ENCODE results near the gene DAB2IP.
"Not testable (repeated sequence)": the region's sequence is repeated elsewhere in the genome, so short reads cannot be mapped to it uniquely, and the experiment has no call there.

Gene DAB2IP

DNA sequence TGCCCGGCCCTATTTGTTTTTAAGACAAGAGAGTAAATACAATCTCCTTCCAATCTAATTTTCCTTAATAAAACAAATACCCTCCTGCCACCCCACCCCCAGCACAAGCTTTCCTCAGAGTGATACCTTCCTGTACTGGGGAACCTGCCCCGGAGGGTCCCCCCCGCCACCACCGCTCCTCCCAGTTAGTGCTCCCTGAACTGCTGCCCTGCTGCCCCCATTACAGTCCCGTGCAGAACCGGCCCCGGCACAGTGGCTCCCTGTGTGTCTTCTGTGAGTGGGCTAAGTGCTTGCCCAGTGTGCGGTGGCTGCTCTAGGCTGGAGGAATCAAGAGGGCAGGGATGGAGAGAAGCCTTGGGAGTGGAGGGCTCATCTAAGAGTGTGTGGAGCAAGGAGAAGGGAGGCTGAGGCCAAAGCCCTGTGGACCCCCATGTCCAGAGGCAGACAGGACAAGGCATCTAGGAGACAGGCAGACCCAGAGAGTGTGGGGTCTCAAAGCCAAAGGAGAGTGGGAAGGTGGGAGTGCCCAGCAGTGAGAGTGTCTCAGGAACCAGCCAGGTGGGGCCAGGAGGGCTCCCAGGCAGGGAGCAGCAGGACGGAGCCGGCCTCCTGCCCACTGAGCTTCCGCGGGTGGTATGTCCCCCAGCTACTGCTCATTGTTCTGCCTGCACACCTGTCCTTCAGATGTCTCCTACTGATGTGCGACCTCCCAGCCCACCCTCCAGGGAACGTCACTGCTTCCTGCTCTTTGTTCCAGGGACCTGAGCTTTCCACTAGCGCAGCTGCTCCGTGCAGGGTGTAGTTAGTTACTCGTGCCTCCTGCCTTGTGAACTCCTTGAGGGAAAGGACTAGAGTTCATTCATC, 129.0 kb downstream of the DAB2IP start:
- DNase-seq, result no peak

DNA sequence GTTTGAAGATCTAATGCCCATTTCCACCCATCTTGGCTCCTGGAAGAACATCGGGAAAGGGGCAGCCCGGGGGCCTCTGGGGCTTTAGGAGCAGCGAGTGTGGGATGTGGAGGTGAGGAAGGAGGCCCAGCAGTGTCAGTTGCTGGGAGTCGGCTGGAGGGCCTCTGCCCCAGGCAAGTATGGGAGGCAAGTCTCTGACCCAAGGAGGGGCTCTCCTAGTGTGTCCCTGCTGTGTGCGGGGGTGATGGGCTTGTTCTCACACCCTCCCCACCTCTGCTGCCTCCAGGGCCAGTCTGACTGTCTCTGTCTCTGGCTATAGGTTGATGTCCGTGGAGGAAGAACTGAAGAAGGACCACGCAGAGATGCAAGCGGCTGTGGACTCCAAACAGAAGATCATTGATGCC, 129.7 kb downstream of the DAB2IP start:
- no peak for DNase-seq

DNA sequence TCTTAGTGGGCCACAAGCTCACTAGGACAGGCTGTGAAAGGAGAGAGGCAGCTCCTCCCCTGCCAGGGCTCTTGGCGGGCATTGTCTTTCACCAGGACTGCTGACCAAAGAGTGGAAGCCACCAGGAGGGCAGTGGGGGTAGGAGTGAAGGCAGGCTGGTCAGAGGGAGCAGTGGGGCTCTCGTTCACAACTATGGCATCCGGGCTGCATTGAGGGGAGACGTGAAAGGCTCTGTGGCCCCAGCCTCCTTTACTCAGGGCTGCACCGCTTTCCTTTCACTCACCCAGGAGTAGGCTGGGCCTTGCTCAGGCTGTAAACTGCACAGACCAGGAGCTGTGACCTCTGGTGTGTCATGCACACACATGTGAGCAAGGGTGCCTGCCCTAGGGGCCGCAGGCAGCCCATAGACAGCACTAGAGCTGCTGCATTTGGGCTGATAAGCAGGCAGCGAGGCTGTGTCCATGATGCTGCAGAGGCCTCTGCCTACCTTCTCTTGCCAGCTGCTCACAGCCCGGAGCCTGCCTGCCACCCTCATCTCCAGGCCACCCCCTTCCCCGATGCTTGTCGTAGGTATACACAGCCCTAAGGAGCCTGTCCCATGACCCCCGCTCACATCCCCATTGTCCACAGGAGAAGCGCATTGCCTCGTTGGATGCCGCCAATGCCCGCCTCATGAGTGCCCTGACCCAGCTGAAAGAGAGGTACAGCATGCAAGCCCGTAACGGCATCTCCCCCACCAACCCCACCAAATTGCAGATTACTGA, 130.4 kb downstream of the DAB2IP start:
- DNase-seq, result no peak

DNA sequence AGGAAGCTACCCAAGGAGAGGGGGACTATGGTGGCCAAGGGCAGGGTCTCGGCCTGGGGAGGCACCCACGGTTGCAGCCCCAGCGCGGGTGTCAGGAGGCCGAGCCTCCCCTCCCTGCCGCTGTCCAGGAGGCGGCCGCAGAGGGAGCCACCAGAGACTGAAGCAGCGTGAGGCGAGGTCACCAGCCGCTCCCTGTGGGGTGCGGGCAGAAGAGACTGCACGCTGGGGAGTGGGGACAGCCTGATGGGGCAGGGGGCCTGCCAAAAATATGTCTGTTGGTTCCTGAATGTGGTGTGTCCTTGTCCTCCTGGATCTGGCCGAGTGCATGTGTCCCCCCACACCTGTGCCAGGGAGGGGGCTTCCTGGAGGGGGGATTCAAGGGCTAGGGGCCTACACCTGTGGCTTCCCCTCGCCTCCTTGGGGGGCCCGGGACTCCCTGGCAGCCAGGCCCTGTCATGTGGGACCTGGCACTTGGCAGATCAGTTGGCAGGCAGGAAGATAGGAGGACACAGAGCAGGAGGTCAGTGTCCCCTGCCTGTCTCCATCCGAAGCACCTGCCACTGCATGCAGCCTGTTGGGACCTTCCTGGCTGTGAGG, 131.2 kb downstream of the DAB2IP start:
- no peak for DNase-seq

DNA sequence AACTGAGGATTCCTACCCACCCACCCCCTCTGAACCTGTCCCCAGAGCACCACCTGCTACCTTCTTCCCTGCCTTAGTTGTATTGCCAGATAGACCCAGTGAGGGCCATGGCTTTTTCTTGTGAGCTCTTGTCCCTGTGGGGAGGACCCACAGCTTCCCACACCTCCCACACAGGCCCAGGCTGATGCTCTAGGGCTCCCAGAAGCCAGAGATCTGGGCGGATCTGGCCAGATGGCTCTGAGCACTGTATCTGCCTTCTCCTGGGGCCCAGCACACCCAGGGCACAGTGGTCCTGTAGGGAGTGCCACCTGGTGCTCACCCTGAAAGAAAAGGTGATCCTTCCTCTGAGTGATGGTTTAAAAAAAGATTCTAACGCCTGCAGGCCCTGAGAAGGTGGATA, 131.7 kb downstream of the DAB2IP start:
- DNase-seq, result no peak

DNA sequence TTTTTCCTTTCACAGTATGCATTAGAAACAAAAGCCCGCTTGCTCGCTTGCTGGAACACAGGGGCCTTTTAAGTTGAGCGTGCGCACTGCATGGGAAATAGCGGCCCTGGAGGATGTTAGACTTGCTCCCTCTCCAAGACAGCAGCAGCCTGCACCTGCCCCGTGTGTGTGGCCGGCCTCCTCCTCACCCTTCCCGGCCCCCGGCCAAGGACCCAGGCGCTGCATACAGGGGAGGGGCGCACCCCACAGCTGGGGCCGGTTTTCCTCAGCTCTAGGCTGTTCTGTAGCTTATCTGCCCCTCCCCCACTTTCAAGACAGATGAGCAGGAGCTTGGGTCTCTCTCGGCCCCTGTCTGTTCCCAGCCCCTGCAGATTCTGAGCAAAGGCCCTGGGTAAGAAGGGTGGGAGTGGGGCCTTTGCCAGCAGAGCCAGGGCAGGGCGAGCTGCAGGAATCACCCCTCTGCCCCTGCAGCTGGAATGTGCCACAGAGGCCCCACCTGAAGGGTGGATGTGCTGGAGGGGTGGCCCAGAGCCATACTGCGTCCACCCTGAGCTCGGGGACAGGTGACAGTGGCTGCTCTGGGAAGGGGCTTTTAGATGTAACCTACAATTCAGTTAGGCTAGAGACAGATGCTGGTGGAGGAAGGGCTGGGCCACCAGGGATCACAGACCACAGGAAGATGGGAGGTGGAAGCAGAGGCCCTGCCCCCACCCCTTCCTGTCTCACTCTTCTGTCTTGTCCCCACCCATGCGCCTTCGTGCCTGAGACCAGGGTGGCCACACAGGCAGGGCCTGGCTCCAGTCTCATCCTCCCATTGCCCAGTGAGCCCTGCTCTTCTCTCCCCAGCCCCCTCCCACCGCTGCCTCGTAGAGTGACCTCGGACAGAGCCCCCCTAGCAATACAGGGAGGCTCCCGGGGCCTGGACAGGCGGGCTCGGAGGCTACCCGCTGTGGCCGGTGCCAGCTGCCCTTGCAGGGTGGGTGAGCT, 132.4 kb downstream of the DAB2IP start:
- no peak for DNase-seq

DNA sequence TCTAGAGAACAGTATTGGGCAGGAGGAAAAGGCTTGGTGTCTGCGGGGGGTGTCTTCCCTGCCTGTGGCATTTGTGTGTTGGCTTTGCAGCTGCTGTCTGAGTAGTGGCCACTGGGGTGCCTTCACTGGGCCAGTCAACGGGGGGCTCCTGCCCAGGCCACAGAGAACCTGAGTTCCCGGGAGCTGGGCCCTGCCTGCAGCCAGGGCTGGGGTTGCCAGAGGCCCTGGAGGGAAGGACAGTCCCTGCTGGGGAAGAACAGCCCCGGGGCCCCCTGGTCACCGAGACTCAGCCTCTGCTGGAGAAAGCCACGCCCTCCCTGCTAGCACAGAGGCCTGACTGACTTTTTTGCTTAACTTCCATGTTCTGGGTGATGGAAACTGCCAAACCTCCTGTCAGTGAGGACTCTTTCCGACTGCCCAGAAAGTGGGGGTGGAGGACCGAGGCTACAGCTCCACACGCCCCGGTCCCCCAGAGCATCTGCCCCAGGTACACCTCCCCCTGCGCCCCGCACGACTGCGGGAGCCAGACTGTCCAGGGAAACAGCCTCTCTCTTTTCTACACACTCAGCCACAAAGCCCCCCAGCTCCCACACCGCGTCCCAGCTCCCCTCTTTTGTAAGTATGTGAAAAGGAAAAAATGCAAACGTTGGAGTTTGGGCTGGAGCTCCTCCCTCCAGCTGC, 133.4 kb downstream of the DAB2IP start:
- no peak for DNase-seq

DNA sequence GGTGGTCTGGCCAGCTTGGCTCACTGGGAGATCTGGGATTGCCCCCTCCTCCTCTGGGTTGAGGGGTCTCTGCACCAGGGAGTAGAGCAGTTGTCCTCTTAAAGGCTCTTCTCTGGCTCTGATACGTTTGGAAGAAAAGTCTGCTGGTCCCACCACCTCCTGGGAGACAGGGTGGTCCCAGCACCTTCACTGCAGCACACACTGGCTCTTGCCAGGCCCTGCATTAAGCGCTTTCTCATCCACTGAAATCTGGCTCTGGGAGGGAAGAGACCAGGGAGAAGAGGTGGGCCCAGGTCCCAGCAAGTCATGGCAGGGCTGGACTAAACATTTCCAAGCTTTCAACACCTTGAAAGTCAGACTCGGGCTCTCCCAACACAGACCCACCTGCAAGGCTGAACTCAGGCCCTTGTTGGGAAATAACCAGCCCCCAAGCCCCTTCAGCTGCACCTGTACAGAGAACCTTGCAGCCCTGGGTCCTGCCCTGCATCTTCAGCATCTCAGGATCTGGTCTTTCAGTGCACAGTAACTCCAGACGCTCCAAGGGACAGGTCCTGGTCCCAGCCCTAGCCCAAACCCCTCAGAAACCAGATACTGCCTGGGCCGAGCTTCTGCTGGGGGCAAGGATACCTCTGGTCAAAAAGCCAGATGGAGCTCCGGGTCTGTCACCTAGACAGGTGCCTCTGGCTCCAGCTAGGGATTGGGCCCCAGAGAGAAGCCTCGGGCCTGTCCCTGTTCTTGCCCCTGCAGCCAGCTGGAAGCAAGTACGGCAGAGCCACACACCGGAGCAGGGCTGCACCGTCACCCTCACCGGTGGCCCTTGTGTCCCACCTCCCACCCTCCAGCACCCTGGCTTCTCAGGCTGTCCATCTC, 134.5 kb downstream of the DAB2IP start:
- no peak for DNase-seq

DNA sequence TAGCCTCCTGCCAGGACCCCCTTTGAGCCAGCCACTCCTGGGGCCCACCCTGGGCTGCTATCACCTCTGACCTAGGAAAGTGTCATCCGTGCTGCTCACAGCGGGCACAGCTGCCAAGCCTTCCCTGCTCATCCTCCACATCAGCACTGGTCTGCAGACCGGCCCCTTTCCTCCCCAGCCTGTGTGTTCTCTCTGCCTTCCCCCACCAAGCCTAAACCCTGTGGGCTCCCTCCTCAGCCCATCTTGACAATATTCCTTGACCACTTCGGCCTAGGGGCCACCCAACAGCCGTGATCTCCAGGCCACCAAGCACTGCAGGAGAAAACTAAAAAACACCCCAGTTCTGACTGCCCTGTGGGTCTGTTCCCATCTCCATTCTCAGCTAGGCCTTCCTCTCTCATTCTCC, 135.1 kb downstream of the DAB2IP start:
- DNase-seq, result no peak

DNA sequence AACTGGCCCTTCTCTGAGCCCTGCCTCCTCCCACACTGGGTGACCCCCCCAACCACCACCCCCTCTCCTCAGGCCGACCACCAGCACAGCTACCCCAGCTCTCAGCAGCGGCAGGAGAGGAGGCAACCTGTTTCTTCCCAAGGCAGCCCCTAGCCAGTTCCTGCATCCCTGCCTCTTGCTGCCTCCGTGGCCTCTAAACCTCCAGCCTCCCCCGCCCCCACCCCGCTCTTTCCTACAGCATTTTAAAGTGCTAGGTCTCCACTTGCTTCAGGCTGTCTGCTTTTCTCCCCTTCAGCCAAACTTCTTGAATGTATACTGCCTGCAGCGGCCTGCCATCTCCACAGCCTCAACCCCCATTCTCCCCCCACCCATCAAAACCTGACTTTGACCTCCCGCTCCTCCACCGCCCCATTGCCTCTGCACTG, 135.6 kb downstream of the DAB2IP start:
- DNase-seq, result no peak

DNA sequence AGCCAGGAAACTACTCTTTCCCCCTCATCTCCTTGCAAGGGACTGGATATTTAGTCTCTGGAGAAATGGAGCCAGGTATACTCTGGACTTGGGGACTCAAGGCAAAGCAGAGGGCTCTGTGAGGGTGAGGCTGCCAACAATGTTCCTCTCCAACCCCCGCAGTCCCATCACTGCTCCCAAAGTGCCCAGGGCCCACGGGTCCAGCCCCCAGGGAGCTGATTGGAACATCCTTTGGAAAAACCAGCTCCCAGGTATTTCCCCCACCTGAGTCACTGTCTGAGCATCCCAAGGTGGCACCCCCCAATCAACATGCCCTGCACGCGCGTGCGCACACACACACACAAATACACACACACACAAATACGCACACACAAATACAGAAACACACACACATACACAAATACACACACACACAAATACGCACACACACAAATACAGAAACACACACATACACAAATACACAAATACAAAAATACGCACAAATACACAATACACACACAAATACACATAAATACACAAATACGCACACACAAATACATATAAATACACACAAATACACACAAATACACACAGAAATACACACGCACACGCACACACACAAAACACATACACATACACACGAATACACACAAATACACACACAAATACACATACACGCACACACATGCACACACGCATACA, 137.4 kb downstream of the DAB2IP start:
- no peak for DNase-seq

DNA sequence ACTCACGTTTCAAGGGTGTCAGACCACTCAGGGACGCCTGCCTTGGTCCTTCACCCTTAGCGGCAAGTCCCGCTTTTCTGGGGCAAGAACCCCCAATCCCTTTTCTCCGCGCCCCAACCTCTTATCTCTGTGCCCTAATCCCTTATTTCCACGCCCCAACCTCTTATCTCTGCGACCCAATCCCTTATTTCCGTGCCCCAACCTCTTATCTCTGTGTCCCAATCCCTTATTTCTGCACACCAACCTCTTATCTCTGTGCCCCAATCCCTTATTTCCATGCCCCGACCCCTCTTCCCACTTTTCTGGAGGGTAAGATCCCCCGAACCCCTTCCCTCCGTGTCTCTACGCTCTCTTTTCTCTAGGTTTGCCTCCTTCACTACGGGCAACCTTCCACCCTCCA, 139.4 kb downstream of the DAB2IP start:
- DNase-seq, result no peak

DNA sequence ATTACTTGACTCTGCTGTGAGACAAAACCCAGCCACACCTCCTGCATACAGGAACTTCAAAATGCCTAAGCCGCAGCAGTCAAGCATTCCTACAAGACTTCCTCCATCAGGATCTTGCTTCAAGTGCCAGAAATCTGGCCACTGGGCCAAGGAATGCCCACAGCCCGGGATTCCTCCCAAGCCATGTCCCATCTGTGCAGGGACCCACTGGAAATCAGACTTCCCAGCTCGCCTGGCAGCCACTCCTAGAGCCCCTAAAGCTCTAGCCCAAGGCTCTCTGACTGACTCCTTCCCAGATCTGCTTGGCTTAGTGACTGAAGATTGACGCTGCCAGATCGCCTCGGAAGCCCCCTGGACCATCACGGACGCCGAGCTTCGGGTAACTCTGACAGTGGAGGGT, 141.0 kb downstream of the DAB2IP start:
- not testable (repeated sequence) for DNase-seq

DNA sequence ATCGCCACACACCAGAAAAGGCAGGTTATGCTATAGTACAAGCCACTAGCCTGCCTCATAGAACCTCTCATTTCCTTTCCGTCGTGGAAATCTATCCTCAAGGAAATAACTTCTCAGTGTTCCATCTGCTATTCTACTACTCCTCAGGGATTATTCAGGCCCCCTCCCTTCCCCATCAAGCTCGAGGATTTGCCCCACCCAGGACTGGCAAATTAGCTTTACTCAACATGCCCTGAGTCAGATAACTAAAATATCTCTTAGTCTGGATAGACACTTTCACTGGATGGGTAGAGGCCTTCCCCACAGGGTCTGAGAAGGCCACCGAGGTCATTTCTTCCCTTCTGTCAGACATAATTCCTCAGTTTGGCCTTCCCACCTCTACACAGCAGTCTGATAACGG, 142.9 kb downstream of the DAB2IP start:
- not testable (repeated sequence) for DNase-seq

DNA sequence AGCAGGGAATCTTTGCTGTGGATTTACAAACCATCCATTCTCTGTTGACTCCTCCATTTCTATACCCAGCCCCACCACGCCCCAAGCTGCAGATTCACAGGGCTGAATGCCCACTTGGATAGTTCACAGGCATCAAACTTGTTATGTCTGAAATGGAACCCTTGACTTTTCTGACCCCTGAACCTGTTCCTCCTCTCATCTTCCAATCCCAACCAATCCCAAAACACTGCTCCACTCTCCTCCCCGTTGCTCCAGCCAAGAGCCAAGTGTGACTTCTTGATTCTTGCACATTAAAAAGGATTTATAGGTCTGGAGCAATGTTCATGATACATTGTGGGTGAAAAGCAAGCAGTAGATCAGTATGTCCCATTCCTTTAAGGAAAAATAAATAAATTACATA, 145.6 kb downstream of the DAB2IP start:
- no peak for DNase-seq

DNA sequence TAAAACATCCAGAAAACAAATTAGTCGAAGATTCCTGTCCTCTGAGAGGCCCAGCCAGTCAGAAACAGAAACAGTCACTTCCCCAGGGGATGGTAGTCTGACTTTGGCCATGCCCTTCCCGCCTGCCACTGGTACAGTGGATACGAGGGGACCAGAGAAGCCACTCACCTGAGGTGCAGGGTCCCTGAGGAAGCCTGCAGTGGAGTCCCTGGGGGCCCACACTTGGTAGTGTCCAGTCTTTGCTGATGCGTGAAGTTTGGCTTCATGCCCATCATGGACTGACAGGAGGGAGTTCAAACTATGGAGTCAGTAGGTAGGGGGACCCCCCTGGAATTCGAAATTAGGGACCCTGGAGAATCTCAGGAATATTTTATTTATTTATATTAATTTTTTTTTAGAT, 147.5 kb downstream of the DAB2IP start:
- DNase-seq, result no peak

DNA sequence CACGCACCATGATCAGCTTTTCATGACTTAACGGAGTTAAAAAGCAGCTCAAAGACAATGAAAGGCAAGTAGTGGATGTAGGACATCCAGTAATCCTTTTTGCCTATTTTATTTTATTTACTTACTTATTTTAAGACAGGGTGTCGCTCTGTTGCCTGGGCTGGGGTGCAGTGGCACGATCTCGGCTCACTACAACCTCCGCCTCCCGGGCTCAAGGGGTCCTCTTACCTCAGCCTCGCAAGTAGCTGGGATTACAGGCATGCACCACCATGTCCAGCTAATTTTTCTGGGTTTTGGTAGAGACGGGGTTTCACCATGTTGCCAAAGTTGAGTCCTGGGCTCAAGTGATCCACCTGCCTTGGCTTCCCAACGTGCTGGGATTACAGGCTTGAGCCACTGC, 148.9 kb downstream of the DAB2IP start:
- DNase-seq, result no peak

DNA sequence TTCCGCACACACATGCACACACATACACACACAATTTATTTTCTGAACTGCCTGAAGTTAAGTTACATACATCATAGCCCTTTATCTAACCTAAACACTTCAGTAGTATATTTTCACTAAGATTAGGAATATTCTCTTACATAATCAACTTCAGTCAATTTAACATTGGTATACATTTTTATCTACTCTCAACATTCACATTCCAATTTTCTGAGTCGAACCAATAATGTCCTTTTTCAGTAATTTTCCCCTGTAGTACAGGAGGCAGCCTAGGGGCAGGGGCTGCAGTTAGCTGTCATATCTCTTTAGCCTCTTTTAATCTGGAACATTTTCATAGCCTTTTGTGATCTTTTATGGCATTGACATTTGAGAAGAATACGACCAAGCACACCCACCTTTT, 150.1 kb downstream of the DAB2IP start:
- DNase-seq, result no peak

DNA sequence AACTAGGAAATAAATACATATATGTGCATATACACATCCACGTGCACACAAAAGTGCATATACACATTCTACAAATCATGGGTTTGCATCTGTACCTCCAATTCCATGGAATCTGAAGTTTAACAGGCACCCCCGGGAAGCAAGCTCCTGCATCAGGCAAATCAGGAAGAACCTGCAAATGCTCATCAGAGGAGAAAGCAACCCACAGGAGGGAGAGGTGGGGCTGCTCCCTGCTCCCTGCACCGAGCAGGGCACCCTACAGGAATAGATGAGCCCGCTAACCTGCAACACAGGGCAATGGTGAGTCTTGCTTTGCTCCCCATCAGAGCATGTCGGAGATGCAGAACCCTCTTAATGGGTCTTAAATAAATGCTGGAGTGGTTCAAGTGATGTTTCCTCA, 151.3 kb downstream of the DAB2IP start:
- DNase-seq, result no peak

DNA sequence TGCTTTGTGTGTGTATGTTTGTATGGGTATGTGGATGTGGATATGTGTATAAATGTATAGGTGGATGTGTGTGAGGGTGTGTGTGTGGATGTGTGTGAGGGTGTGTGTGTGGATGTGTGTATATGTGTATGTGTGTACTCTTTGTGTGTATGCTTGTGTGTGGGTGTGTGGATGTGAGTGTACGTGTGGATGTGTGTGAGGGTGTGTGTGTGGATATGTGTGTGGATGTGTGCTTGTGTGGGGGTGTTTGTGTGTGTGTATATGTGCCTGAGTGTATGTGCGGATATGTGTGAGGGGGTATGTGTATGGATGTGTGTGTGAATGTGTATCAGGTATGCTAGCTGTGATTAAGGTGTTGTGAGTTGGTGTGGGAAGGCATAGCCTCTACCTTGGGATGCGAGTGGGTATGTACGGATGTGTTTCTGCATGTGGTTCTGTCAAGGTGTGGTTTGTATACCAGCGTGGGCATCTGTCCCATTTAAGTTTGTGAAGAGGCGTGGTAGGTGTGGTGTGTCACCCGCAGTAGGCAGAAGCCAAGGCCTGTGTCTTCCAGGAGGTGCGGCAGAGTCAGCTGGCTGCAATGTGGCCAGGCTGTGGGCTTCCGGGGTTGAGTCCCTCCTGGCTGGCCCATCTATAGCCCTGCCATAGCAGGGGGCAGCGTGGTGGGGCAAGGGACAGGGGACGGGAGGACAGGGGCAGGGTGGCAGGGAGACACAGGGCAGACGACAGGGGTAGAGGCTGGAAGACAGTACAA, 155.8 kb downstream of the DAB2IP start:
- DNase-seq, result no peak

Data from SHP77 (cell line).